AG04450 (cell line): Measurements from ENCODE around the gene ATP6V0A1. TPM values are rescaled to one million over a fixed set of nuclear protein-coding genes. Genes with fewer than 3 reads are reported as not detected.
A peak's percentile ranks its signal among the peaks of the same experiment; 100 is the strongest.

ENCODE experiments used
- CTCF ChIA-PET: fragments of 300-600, 350-600 bp; formaldehyde crosslinking; extraction: SDS; loops from one replicate; lab custom pipeline; 2022; ENCODE audit warnings: antibody characterized with exemption, inconsistent platforms; lab: Charles Lee
- POLR2A ChIA-PET: fragments of 350-600 bp; formaldehyde crosslinking; extraction: SDS; loops from one replicate; lab custom pipeline; 2021; ENCODE audit warnings: antibody characterized with exemption, inconsistent platforms; lab: Yijun Ruan, JAX
- DNase-seq: peaks from one replicate; pipeline ENCODE4 v3.0.0-alpha.2; 2011; ENCODE audit warnings: low read depth, low spot score
- H3K27ac ChIP-seq: one replicate; pipeline ENCODE4 v1.5.1; 2012; ENCODE audit warnings: low read depth, low read length, control low read depth
- H3K27me3 ChIP-seq: one replicate; pipeline ENCODE4 v1.6.0; 2012; ENCODE audit warnings: low read length; ENCODE audit not compliant: control insufficient read depth, insufficient read depth
- H3K4me3 ChIP-seq: 2 replicates; pipeline ENCODE4 v1.5.1; 2011; ENCODE audit warnings: mild to moderate bottlenecking, low read depth, low read length, control low read depth
- H3K9me3 ChIP-seq: 2 replicates; pipeline ENCODE4 v1.5.1; 2012; ENCODE audit warnings: low read length; ENCODE audit not compliant: control insufficient read depth, insufficient read depth
- CTCF ChIP-seq: IDR thresholded peaks from 2 replicates; pipeline ENCODE4 v1.5.1; 2011; ENCODE audit warnings: low read depth, low read length, control low read depth, inconsistent platforms
- polyA plus RNA-seq: library from polyadenylated mRNA; depleted of rRNA; stranded (reverse); fragments of >200 nt; gene quantifications from 2 replicates; pipeline ENCODE4 v1.2.3, GENCODE V29; 2011

Gene ATP6V0A1
- polyA plus RNA-seq, 1 experiment = 22.3 TPM

GRCh38 chr17:42521036-42521435, 62.4 kb downstream of the ATP6V0A1 start:
- H3K9me3 ChIP-seq = no peaks in the 10 kb centered on the region
- ChIA-PET CTCF (interaction anchor here (0.7 to 2.8 kb wide), 5 partner anchors 101 to 298 kb away, joined by 3 to 8 read pairs (median 5); no protein-coding TSS in a partner anchor), POLR2A (interaction anchor here (1.5 to 3.9 kb wide), 4 partner anchors 15 to 111 kb away, joined by 3 to 68 read pairs (median 11); partner anchors contain the start of genes CAVIN1 and NAGLU)
- H3K27me3 ChIP-seq = no peaks in the 10 kb centered on the region
- H3K4me3 ChIP-seq = no peak overlapping the region
- DNase-seq = no peak
- TF ChIP-seq CTCF = no peak
- peak overlapping the region; percentile 100 for H3K27ac ChIP-seq

- H3K27me3 ChIP-seq = no peaks in the 10 kb centered on the region
- ChIA-PET POLR2A (interaction anchor here (3.7 kb wide), 1 partner anchor 15 kb away, joined by 17 read pairs; the partner anchor contains the start of gene NAGLU), CTCF (interaction anchor here (2.8 kb wide), 1 partner anchor 196 kb away, joined by 8 read pairs; no protein-coding TSS in a partner anchor)
- no peak overlapping the region for H3K4me3 ChIP-seq
- H3K27ac ChIP-seq = peak overlapping the region; percentile 100
- TF ChIP-seq CTCF = no peak
- DNase-seq = no peak
- H3K9me3 ChIP-seq = no peaks in the 10 kb centered on the region
Measured at GRCh38 chr17:42521666-42522262, 63.1 kb downstream of the ATP6V0A1 start.

GRCh38 chr17:42522263-42522790, 63.6 kb downstream of the ATP6V0A1 start:
- ChIA-PET CTCF (no interaction called here), POLR2A (interaction anchor here (0.6 kb wide), 1 partner anchor 528 kb away, joined by 4 read pairs; no protein-coding TSS in a partner anchor)
- DNase-seq = no peak
- Histone ChIP-seq H3K4me3 (no peak overlapping the region), H3K27ac (peak overlapping the region; percentile 100), H3K27me3 (no peaks in the 10 kb centered on the region), H3K9me3 (no peaks in the 10 kb centered on the region)
- TF ChIP-seq CTCF = no peak

GRCh38 chr17:42522798-42523278, 64.2 kb downstream of the ATP6V0A1 start:
- Histone ChIP-seq H3K27me3 (no peaks in the 10 kb centered on the region), H3K9me3 (no peaks in the 10 kb centered on the region), H3K27ac (peak overlapping the region; percentile 100), H3K4me3 (no peak overlapping the region)
- no peak for TF ChIP-seq CTCF
- ChIA-PET POLR2A (interaction anchor here (0.6 kb wide), 1 partner anchor 529 kb away, joined by 4 read pairs; no protein-coding TSS in a partner anchor), CTCF (no interaction called here)
- DNase-seq = no peak

- no peak for TF ChIP-seq CTCF
- H3K9me3 ChIP-seq = no peaks in the 10 kb centered on the region
- DNase-seq = peak; percentile 54
- no peak overlapping the region for H3K4me3 ChIP-seq
- H3K27ac ChIP-seq = peak overlapping the region; percentile 47
- H3K27me3 ChIP-seq = no peaks in the 10 kb centered on the region
- CTCF ChIA-PET = interaction anchor here (1.3 kb wide), 1 partner anchor 11 kb away, joined by 3 read pairs; no protein-coding TSS in a partner anchor
- POLR2A ChIA-PET = interaction anchor here (0.7 to 1.4 kb wide), 3 partner anchors 102 to 216 kb away, joined by 3 to 5 read pairs (median 3); partner anchors contain the start of gene CAVIN1
Measured at GRCh38 chr17:42525221-42525620, 66.5 kb downstream of the ATP6V0A1 start.
